CD14-positive monocyte (primary cell): Measurements from ENCODE around the gene MSRB1. TPM values are rescaled to one million over a fixed set of nuclear protein-coding genes. Genes with fewer than 3 reads are reported as not detected.

Experiments
- DNase-seq, 3 donors: peaks; one replicate each; pipeline ENCODE4 v3.0.0-alpha.2; 2011 to 2022
- H2AFZ ChIP-seq: 2 replicates; pipeline ENCODE4 v1.6.0; 2012; ENCODE audit warnings: mild to moderate bottlenecking, low read depth, low read length, inconsistent platforms; ENCODE audit not compliant: insufficient read depth, poor library complexity, severe bottlenecking
- H3K27ac ChIP-seq, 2 donors: 1 replicate in 1 of 2; 2 replicates in 1 of 2; pipeline ENCODE4 v1.5.1; 2012 to 2013; ENCODE audit warnings: low read length in 2 of 2, control low read depth in 1 of 2, inconsistent platforms in 1 of 2, low read depth in 1 of 2, mild to moderate bottlenecking in 1 of 2
- H3K27me3 ChIP-seq, 2 donors: one replicate each; pipeline versions ENCODE4 v1.6.0 to v1.6.1; 2011 to 2013; ENCODE audit warnings: low read length in 2 of 2; ENCODE audit not compliant: control insufficient read depth in 2 of 2, insufficient read depth in 2 of 2
- H3K36me3 ChIP-seq, 2 donors: replicated peaks in 1 of 2; 1 replicate in 1 of 2; 2 replicates in 1 of 2; pipeline versions ENCODE4 v1.5.1 to v1.6.1; 2012 to 2013; ENCODE audit warnings: low read length in 2 of 2, control low read depth in 1 of 2, inconsistent platforms in 1 of 2, mild to moderate bottlenecking in 1 of 2; ENCODE audit not compliant: insufficient read depth in 2 of 2, control insufficient read depth in 1 of 2
- H3K4me1 ChIP-seq, 2 donors: 1 replicate in 1 of 2; 2 replicates in 1 of 2; pipeline versions ENCODE4 v1.5.1 to v1.6.1; 2012 to 2013; ENCODE audit warnings: low read length in 2 of 2, control low read depth in 1 of 2, inconsistent platforms in 1 of 2, mild to moderate bottlenecking in 1 of 2, moderate library complexity in 1 of 2; ENCODE audit not compliant: insufficient read depth in 2 of 2, control insufficient read depth in 1 of 2
- H3K4me2 ChIP-seq: replicated peaks from 2 replicates; pipeline ENCODE3; 2012; ENCODE audit warnings: low read length, moderate library complexity, mild to moderate bottlenecking; ENCODE audit not compliant: poor library complexity, severe bottlenecking; ENCODE audit errors: extremely low read depth
- H3K4me3 ChIP-seq, 3 experiments: fragments of 200-600 bp in 1 of 3; sonication (generic) in 1 of 3; replicated peaks in 1 of 3; 1 replicate in 2 of 3; 2 replicates in 1 of 3; pipeline ENCODE4 v1.5.1; 2011 to 2013; ENCODE audit warnings: low read length in 3 of 3, mild to moderate bottlenecking in 3 of 3, control low read depth in 2 of 3, low read depth in 2 of 3, inconsistent platforms in 1 of 3, moderate library complexity in 1 of 3
- H3K79me2 ChIP-seq: 2 replicates; pipeline ENCODE4 v1.6.0; 2012; ENCODE audit warnings: mild to moderate bottlenecking, control low read depth, inconsistent platforms, low read length, moderate library complexity; ENCODE audit not compliant: insufficient read depth
- H3K9ac ChIP-seq: 2 replicates; pipeline ENCODE4 v1.6.0; 2017; ENCODE audit warnings: low read length, mild to moderate bottlenecking; ENCODE audit not compliant: insufficient read depth, poor library complexity, severe bottlenecking
- H3K9me3 ChIP-seq, 2 donors: replicated peaks in 1 of 2; 1 replicate in 1 of 2; 2 replicates in 1 of 2; pipeline versions ENCODE4 v1.5.1 to v1.6.1; 2012 to 2013; ENCODE audit warnings: low read length in 2 of 2, control low read depth in 1 of 2; ENCODE audit not compliant: control insufficient read depth in 1 of 2, insufficient read depth in 1 of 2
- H4K20me1 ChIP-seq: 2 replicates; pipeline ENCODE4 v1.6.0; 2012; ENCODE audit warnings: mild to moderate bottlenecking, low read length, control low read depth, moderate library complexity; ENCODE audit not compliant: insufficient read depth
- H3K27ac Mint-ChIP-seq, 7 donors: one replicate each; pipeline ENCODE4 v1.8.0; 2020; ENCODE audit warnings: mild to moderate bottlenecking in 7 of 7, mixed read lengths in 7 of 7, moderate library complexity in 6 of 7, inconsistent platforms in 2 of 7
- H3K27me3 Mint-ChIP-seq, 3 donors: one replicate each; pipeline ENCODE4 v1.8.0; 2021 to 2022; ENCODE audit warnings: low read depth in 3 of 3, mild to moderate bottlenecking in 3 of 3, mixed read lengths in 3 of 3, moderate library complexity in 3 of 3, inconsistent platforms in 1 of 3
- H3K36me3 Mint-ChIP-seq, 2 donors: one replicate each; pipeline ENCODE4 v1.8.0; 2020; ENCODE audit warnings: mixed read lengths in 2 of 2, inconsistent platforms in 1 of 2, mild to moderate bottlenecking in 1 of 2
- H3K4me1 Mint-ChIP-seq: one replicate; pipeline ENCODE4 v1.8.0; 2020; ENCODE audit warnings: mild to moderate bottlenecking, mixed read lengths
- H3K4me3 Mint-ChIP-seq, 2 donors: one replicate each; pipeline ENCODE4 v1.8.0; 2020; ENCODE audit warnings: mild to moderate bottlenecking in 2 of 2, mixed read lengths in 2 of 2, moderate library complexity in 1 of 2
- H3K9me3 Mint-ChIP-seq, 7 donors: one replicate each; pipeline ENCODE4 v1.8.0; 2020 to 2022; ENCODE audit warnings: mixed read lengths in 7 of 7, mild to moderate bottlenecking in 6 of 7, moderate library complexity in 6 of 7, inconsistent platforms in 2 of 7
- CTCF ChIP-seq: fragments of 200-600 bp; IDR thresholded peaks from one replicate; pipeline ENCODE4 v1.8.0; 2022; ENCODE audit warnings: antibody characterized with exemption, mild to moderate bottlenecking
- WGBS: methylation state at CpG from one replicate; pipeline ENCODE4 v1.1.5; 2013; ENCODE audit warnings: missing lambda C conversion rate; ENCODE audit not compliant: insufficient coverage; 5-methylcytosine and 5-hydroxymethylcytosine counted together
- intact Hi-C, 2 donors: fragments of 100-400 bp; cut with micrococcal nuclease; formaldehyde crosslinking; loops; one replicate each; pipeline versions ENCODE4 v1.15.0 to v1.15.1; 2023
- polyA plus RNA-seq, 3 donors: library from polyadenylated mRNA; depleted of rRNA in 1 of 3; unstranded in 2 of 3; stranded (reverse) in 1 of 3; fragments of 300-500 nt in 2 of 3; fragments of >200 nt in 1 of 3; fragmentation: Illumina TruSeq in 2 of 3; gene quantifications; 1 replicate in 2 of 3; 2 replicates in 1 of 3; pipeline ENCODE4 v1.2.3, GENCODE V29; 2012 to 2021

The MSRB1 gene
- polyA plus RNA-seq, 3 donors = 116 to 427 (median 416) TPM

- H3K4me2 ChIP-seq = peak overlapping the region; percentile 59
- H3K9ac ChIP-seq = peak overlapping the region; percentile 52
- peaks cover 38% of the 10 kb centered on the region for H4K20me1 ChIP-seq
- H3K4me3 Mint-ChIP-seq = peak overlapping the region; percentile 61 to 85
- peaks cover 36 to 59% of the 10 kb centered on the region in 2 donors for H3K36me3 Mint-ChIP-seq
- peaks cover 63% of the 10 kb centered on the region for H3K4me1 Mint-ChIP-seq
- 69% methylated on average over 12 of the region's 17 CpGs for WGBS
- peaks cover 0 to 1% (median 0%) of the 10 kb centered on the region in 3 donors for H3K27me3 Mint-ChIP-seq
- H3K27ac ChIP-seq = peak overlapping the region; percentile 83 to 86
- H3K27me3 ChIP-seq = no peaks in the 10 kb centered on the region
- H3K4me1 ChIP-seq = peaks cover 65 to 77% of the 10 kb centered on the region in 2 donors
- peak overlapping the region in 1 of 3 experiments; percentile 62 for H3K4me3 ChIP-seq
- H3K9me3 ChIP-seq = no peaks in the 10 kb centered on the region
- no peak overlapping the region for H2AFZ ChIP-seq
- peaks cover 66% of the 10 kb centered on the region for H3K79me2 ChIP-seq
- TF ChIP-seq CTCF = no peak
- intact Hi-C loops = loop anchor here in 1 of 2 donors (10.0 kb wide), 1 partner anchor 164 kb away; the partner anchor contains the start of genes EME2, MRPS34 and NME3
- peak overlapping the region; percentile 92 to 98 (median 96) for H3K27ac Mint-ChIP-seq
- H3K36me3 ChIP-seq = peaks cover 36 to 48% of the 10 kb centered on the region in 2 donors
- H3K9me3 Mint-ChIP-seq = no peaks in the 10 kb centered on the region
- DNase-seq = no peak
Observed at GRCh38 chr16:1938910-1939309, 4.1 kb downstream of the MSRB1 start.

GRCh38 chr16:1938316-1938715, 4.7 kb downstream of the MSRB1 start:
- Histone ChIP-seq H3K27ac (peak overlapping the region; percentile 83 to 86), H4K20me1 (peaks cover 38% of the 10 kb centered on the region), H2AFZ (peak overlapping the region; percentile 48), H3K9ac (peak overlapping the region; percentile 52), H3K36me3 (peaks cover 36 to 48% of the 10 kb centered on the region in 2 donors), H3K4me2 (peak overlapping the region; percentile 59), H3K79me2 (peaks cover 66% of the 10 kb centered on the region), H3K4me3 (peak overlapping the region in 2 of 3 experiments; percentile 1 to 62), H3K4me1 (peaks cover 60 to 71% of the 10 kb centered on the region in 2 donors), H3K27me3 (no peaks in the 10 kb centered on the region), H3K9me3 (no peaks in the 10 kb centered on the region)
- Mint-ChIP-seq H3K27ac (peak overlapping the region; percentile 92 to 98 (median 96)), H3K27me3 (peaks cover 0 to 1% (median 0%) of the 10 kb centered on the region in 3 donors), H3K4me3 (peak overlapping the region; percentile 61 to 85), H3K9me3 (no peaks in the 10 kb centered on the region), H3K36me3 (peaks cover 36 to 59% of the 10 kb centered on the region in 2 donors), H3K4me1 (peaks cover 62% of the 10 kb centered on the region)
- intact Hi-C loops = loop anchor here in 1 of 2 donors (10.0 kb wide), 1 partner anchor 164 kb away; the partner anchor contains the start of genes EME2, MRPS34 and NME3
- no peak for TF ChIP-seq CTCF
- 29% methylated on average over 8 of the region's 10 CpGs for WGBS
- peak; percentile 80 to 90 (median 90) for DNase-seq
